SH-SY5Y (cell line): ENCODE data around the gene PAK2.

Experiments used
- GATA2 ChIP-seq: IDR thresholded peaks from 2 replicates; pipeline ENCODE4 v1.6.1; 2011; ENCODE audit warnings: mild to moderate bottlenecking, low read depth, low read length
- GATA3 ChIP-seq: IDR thresholded peaks from 2 replicates; pipeline ENCODE4 v1.6.1; 2011; ENCODE audit warnings: low read depth, mild to moderate bottlenecking, low read length, moderate library complexity

DNA sequence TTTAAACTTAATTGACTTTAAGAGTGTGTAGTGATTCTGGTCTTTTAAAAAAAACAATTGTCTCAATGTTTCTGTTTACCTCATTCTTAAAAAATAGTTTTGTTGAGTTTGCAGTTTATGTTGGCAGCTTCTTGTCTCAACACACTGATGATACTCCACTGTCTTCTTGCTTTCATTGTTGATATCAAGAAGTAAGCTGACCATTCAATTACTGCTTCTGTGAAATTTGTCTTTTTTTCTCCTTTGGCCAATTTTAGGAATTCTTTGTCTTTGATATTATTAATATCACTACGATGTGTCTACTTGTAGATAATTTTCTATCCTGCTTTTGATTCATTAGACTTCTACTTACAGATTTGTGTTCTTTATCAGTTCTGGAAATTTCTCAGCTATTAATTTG lies 31.4 kb downstream of the PAK2 start:
- TF ChIP-seq GATA2 (no peak), GATA3 (no peak)
